ENCODE measurements around the gene AP2B1. TPM values are rescaled to one million over a fixed set of nuclear protein-coding genes. Genes with fewer than 3 reads are reported as not detected.
A peak's percentile ranks its signal among the peaks of the same experiment; 100 is the strongest.

Gene AP2B1
- total and polyA plus RNA-seq, 9 of the 15 experiments (the other 6 are each of a cell fraction or from before 2014, with no cell fraction given) = 60.1 to 287 (median 105) TPM

- TF ChIP-seq, protein P1, sequence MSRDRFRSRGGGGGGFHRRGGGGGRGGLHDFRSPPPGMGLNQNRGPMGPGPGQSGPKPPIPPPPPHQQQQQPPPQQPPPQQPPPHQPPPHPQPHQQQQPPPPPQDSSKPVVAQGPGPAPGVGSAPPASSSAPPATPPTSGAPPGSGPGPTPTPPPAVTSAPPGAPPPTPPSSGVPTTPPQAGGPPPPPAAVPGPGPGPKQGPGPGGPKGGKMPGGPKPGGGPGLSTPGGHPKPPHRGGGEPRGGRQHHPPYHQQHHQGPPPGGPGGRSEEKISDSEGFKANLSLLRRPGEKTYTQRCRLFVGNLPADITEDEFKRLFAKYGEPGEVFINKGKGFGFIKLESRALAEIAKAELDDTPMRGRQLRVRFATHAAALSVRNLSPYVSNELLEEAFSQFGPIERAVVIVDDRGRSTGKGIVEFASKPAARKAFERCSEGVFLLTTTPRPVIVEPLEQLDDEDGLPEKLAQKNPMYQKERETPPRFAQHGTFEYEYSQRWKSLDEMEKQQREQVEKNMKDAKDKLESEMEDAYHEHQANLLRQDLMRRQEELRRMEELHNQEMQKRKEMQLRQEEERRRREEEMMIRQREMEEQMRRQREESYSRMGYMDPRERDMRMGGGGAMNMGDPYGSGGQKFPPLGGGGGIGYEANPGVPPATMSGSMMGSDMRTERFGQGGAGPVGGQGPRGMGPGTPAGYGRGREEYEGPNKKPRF (IDR thresholded peaks at IDR 0.05; ENCODE audit: low read depth, low read length) = no peak
- TF ChIP-seq RUNX1 (IDR thresholded peaks at IDR 0.05; ENCODE audit: low read depth) (no peak), EP400 (IDR thresholded peaks at IDR 0.05) (no peak), HMGXB4 (CRISPR knock-in tag; IDR thresholded peaks at IDR 0.05) (no peak), C11orf30 (IDR thresholded peaks at IDR 0.05; ENCODE audit: low read depth) (no peak), HMGN3 (IDR thresholded peaks at IDR 0.05; ENCODE audit: borderline replicate concordance, extremely low read depth, insufficient read length, low read depth, low read length) (peak; percentile 66), SMARCC2 (IDR thresholded peaks at IDR 0.05; ENCODE audit: low read depth) (no peak), HDGF (IDR thresholded peaks at IDR 0.05) (no peak), ZNF696 (CRISPR knock-in tag; conservative IDR thresholded peaks at IDR 0.05) (no peak), E2F3 (CRISPR knock-in tag; IDR thresholded peaks at IDR 0.05) (no peak), ZNF586 (CRISPR knock-in tag; conservative IDR thresholded peaks at IDR 0.05) (no peak), CHD1 (IDR thresholded peaks at IDR 0.05; ENCODE audit: low read length) (no peak), NFATC3 (IDR thresholded peaks at IDR 0.05) (no peak), SMAD4 (CRISPR knock-in tag; conservative IDR thresholded peaks at IDR 0.05) (peak; percentile 67; the same call in 1 of the 2 replicates), TFAM (CRISPR knock-in tag; conservative IDR thresholded peaks at IDR 0.05) (no peak)
- TF ChIP-seq, protein P2, sequence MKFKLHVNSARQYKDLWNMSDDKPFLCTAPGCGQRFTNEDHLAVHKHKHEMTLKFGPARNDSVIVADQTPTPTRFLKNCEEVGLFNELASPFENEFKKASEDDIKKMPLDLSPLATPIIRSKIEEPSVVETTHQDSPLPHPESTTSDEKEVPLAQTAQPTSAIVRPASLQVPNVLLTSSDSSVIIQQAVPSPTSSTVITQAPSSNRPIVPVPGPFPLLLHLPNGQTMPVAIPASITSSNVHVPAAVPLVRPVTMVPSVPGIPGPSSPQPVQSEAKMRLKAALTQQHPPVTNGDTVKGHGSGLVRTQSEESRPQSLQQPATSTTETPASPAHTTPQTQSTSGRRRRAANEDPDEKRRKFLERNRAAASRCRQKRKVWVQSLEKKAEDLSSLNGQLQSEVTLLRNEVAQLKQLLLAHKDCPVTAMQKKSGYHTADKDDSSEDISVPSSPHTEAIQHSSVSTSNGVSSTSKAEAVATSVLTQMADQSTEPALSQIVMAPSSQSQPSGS (CRISPR knock-in tag; IDR thresholded peaks at IDR 0.05) = no peak
- TF ChIP-seq, protein P3, sequence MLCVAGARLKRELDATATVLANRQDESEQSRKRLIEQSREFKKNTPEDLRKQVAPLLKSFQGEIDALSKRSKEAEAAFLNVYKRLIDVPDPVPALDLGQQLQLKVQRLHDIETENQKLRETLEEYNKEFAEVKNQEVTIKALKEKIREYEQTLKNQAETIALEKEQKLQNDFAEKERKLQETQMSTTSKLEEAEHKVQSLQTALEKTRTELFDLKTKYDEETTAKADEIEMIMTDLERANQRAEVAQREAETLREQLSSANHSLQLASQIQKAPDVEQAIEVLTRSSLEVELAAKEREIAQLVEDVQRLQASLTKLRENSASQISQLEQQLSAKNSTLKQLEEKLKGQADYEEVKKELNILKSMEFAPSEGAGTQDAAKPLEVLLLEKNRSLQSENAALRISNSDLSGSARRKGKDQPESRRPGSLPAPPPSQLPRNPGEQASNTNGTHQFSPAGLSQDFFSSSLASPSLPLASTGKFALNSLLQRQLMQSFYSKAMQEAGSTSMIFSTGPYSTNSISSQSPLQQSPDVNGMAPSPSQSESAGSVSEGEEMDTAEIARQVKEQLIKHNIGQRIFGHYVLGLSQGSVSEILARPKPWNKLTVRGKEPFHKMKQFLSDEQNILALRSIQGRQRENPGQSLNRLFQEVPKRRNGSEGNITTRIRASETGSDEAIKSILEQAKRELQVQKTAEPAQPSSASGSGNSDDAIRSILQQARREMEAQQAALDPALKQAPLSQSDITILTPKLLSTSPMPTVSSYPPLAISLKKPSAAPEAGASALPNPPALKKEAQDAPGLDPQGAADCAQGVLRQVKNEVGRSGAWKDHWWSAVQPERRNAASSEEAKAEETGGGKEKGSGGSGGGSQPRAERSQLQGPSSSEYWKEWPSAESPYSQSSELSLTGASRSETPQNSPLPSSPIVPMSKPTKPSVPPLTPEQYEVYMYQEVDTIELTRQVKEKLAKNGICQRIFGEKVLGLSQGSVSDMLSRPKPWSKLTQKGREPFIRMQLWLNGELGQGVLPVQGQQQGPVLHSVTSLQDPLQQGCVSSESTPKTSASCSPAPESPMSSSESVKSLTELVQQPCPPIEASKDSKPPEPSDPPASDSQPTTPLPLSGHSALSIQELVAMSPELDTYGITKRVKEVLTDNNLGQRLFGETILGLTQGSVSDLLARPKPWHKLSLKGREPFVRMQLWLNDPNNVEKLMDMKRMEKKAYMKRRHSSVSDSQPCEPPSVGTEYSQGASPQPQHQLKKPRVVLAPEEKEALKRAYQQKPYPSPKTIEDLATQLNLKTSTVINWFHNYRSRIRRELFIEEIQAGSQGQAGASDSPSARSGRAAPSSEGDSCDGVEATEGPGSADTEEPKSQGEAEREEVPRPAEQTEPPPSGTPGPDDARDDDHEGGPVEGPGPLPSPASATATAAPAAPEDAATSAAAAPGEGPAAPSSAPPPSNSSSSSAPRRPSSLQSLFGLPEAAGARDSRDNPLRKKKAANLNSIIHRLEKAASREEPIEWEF (CRISPR knock-in tag; IDR thresholded peaks at IDR 0.05) = no peak
Measured at GRCh38 chr17:35764123-35764991, 177.2 kb downstream of the AP2B1 start (continued).

Data from K562 (cell line).